ENCODE data around the gene CASKIN2. TPM values are rescaled to one million over a fixed set of nuclear protein-coding genes. Genes with fewer than 3 reads are reported as not detected.

CASKIN2 gene
- total and polyA plus RNA-seq, 10 of the 15 experiments (the other 5 are each of a cell fraction or from before 2014, with no cell fraction given): 0.02 to 2.7 (median 0.44) TPM; not detected in 1

DNA sequence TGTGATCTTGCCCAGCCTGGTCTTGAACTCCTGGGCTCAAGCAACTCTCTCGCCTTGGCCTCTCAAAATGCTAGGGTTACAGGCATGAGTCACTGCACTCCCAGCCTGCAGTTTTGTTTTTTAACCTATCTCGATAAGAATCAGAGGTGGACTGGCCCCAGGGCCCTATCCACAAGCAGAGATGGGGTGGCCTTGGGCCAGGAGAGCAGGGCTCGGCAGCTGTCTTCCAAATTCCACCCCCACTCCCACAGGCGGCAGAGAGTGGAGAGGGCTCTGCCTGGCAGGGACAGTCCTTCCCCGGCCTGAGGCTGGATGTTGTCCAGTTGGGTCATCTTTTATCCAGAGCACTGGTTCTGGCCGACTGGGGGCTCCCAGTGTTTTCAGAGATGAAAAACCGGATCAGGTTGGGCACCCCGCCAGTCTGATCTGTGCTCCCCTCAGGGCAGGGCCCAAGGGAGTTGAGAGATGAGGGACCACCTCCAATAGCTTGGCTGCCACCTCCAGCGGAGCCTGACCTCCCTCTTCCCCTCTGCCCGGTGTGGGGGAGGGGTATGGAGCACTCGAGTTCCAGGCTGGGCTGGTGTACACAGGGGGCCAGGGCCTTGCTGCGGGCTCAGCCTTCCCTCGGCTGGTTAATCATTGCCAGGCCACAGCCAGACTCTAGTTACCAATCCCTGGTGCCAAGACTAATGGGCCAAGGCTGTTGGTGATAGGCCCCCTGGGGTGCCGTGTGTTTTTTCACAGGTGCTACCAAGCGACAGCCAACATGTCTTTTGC is 41.9 kb upstream of the CASKIN2 start:
- no peak overlapping the region for H3K27ac ChIP-seq (ENCODE audit: control insufficient read depth, insufficient read depth)
- H4K20me1 ChIP-seq (ENCODE audit: control insufficient read depth, insufficient read depth): no peaks in the 10 kb centered on the region
- H3K27me3 ChIP-seq (replicated peaks in 1 of 2; ENCODE audit: control insufficient read depth in 2 of 2, insufficient read depth in 2 of 2, low read length in 1 of 2): no peaks in the 10 kb centered on the region
- ATAC-seq (peak; percentile 54; the same call in 2 of the 3 replicates), FAIRE-seq (no peak), DNase-seq (ENCODE audit: low read depth, low spot score) (no peak)
- no peaks in the 10 kb centered on the region for H3K36me3 ChIP-seq (ENCODE audit: control insufficient read depth in 2 of 2, insufficient read depth in 2 of 2, low read length in 1 of 2)
- ChIA-PET CTCF (no interaction called here), RAD21 (ENCODE audit: unreplicated experiment) (no interaction called here), POLR2A (no interaction called here), SMC1A (ENCODE audit: uncharacterized antibody, unreplicated experiment) (interaction anchor here (0.6 kb wide), 1 partner anchor 127 kb away, joined by 3 read pairs; no protein-coding TSS in a partner anchor)
- no peak overlapping the region for H3K4me2 ChIP-seq (ENCODE audit: control insufficient read depth, insufficient read depth)
- no peak overlapping the region for H3K9ac ChIP-seq (ENCODE audit: control insufficient read depth, insufficient read depth, low read length)
- intact Hi-C loops (cut with micrococcal nuclease; ENCODE audit: unreplicated experiment) (no loop called here), in situ Hi-C loops (cut with MboI) (no loop called here)
- no peaks in the 10 kb centered on the region for H3K9me3 ChIP-seq (replicated peaks; ENCODE audit: control insufficient read depth, insufficient read depth, low read length)
- H3K79me2 ChIP-seq (ENCODE audit: control insufficient read depth, insufficient read depth, low read length): no peaks in the 10 kb centered on the region
- no peak overlapping the region for H3K4me3 ChIP-seq
- H2AFZ ChIP-seq (ENCODE audit: control insufficient read depth, low read depth, low read length): no peak overlapping the region
- no peaks in the 10 kb centered on the region for H3K4me1 ChIP-seq (ENCODE audit: control insufficient read depth, insufficient read depth, low read length)
- no TSS peak for BruUV-seq (replicated peaks)
- TF ChIP-seq, protein P1, sequence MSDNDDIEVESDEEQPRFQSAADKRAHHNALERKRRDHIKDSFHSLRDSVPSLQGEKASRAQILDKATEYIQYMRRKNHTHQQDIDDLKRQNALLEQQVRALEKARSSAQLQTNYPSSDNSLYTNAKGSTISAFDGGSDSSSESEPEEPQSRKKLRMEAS (IDR thresholded peaks at IDR 0.05; ENCODE audit: low read depth, low read length): no peak
- TF ChIP-seq SIN3A (IDR thresholded peaks at IDR 0.05; ENCODE audit: low read depth, low read length) (no peak), BRCA1 (IDR thresholded peaks at IDR 0.05; ENCODE audit: low read depth, low read length) (no peak), CBX3 (IDR thresholded peaks at IDR 0.05; ENCODE audit: borderline replicate concordance, low read depth) (no peak), ASH2L (IDR thresholded peaks at IDR 0.05; ENCODE audit: borderline replicate concordance, low read depth) (no peak), SIX5 (IDR thresholded peaks at IDR 0.05; ENCODE audit: low read depth, low read length, severe bottlenecking) (no peak), SMARCA5 (IDR thresholded peaks at IDR 0.05) (no peak), RELA (IDR thresholded peaks at IDR 0.05; ENCODE audit: borderline replicate concordance, partially characterized antibody) (no peak), POLR2AphosphoS5 (IDR thresholded peaks at IDR 0.05; ENCODE audit: low read length) (no peak)
- TF ChIP-seq, protein P2, sequence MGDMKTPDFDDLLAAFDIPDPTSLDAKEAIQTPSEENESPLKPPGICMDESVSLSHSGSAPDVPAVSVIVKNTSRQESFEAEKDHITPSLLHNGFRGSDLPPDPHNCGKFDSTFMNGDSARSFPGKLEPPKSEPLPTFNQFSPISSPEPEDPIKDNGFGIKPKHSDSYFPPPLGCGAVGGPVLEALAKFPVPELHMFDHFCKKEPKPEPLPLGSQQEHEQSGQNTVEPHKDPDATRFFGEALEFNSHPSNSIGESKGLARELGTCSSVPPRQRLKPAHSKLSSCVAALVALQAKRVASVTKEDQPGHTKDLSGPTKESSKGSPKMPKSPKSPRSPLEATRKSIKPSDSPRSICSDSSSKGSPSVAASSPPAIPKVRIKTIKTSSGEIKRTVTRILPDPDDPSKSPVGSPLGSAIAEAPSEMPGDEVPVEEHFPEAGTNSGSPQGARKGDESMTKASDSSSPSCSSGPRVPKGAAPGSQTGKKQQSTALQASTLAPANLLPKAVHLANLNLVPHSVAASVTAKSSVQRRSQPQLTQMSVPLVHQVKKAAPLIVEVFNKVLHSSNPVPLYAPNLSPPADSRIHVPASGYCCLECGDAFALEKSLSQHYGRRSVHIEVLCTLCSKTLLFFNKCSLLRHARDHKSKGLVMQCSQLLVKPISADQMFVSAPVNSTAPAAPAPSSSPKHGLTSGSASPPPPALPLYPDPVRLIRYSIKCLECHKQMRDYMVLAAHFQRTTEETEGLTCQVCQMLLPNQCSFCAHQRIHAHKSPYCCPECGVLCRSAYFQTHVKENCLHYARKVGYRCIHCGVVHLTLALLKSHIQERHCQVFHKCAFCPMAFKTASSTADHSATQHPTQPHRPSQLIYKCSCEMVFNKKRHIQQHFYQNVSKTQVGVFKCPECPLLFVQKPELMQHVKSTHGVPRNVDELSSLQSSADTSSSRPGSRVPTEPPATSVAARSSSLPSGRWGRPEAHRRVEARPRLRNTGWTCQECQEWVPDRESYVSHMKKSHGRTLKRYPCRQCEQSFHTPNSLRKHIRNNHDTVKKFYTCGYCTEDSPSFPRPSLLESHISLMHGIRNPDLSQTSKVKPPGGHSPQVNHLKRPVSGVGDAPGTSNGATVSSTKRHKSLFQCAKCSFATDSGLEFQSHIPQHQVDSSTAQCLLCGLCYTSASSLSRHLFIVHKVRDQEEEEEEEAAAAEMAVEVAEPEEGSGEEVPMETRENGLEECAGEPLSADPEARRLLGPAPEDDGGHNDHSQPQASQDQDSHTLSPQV (IDR thresholded peaks at IDR 0.05): no peak
- WGBS (ENCODE audit: insufficient coverage, insufficient replicate concordance, low lambda C conversion rate, missing lambda C conversion rate): 33% methylated on average over 15 of the region's 15 CpGs

Data from GM12878 (cell line).